Endothelial cell of umbilical vein (primary cell): ENCODE data around the gene CDCP1. TPM values are rescaled to one million over a fixed set of nuclear protein-coding genes. Genes with fewer than 3 reads are reported as not detected.

Source experiments
- BruUV-seq: library from RNA; stranded (reverse); fragments of 400-500 nt; replicated peaks from 2 replicates; lab custom pipeline; 2021; lab: Mats Ljungman, UMichigan
- CTCF ChIA-PET: fragments of 300-600, 350-600 bp; sonication (Branson Sonifier 250); formaldehyde crosslinking; loops from one replicate; lab custom pipeline; 2021; ENCODE audit warnings: antibody characterized with exemption, inconsistent platforms; lab: Charles Lee
- POLR2A ChIA-PET: fragments of 300-600, 350-600 bp; sonication (Branson Sonifier 250); formaldehyde crosslinking; loops from one replicate; lab custom pipeline; 2021; ENCODE audit warnings: antibody characterized with exemption, inconsistent platforms; lab: Charles Lee
- DNase-seq: peaks from one replicate; pipeline ENCODE4 v3.0.0-alpha.2; 2011; ENCODE audit warnings: low read depth, low spot score
- FAIRE-seq: peaks from 2 replicates; lab custom pipeline; 2011; peaks lifted over from hg19 to GRCh38; lab: Jason Lieb, UNC
- H2AFZ ChIP-seq: 2 replicates; pipeline ENCODE4 v1.6.0; 2012; ENCODE audit warnings: low read depth, low read length, control low read depth, inconsistent platforms
- H3K27ac ChIP-seq: 2 replicates; pipeline ENCODE4 v1.5.1; 2011; ENCODE audit warnings: low read depth, mild to moderate bottlenecking, control low read depth, low read length, moderate library complexity; ENCODE audit not compliant: insufficient read depth
- H3K27me3 ChIP-seq, 2 experiments: 2 replicates each; pipeline versions ENCODE4 v1.6.0 to v1.6.1; 2011; ENCODE audit warnings: low read length in 2 of 2, mixed read lengths in 1 of 2; ENCODE audit not compliant: control insufficient read depth in 2 of 2, insufficient read depth in 2 of 2
- H3K36me3 ChIP-seq, 2 experiments: 2 replicates in 1 of 2; 3 replicates in 1 of 2; pipeline ENCODE4 v1.5.1; 2011; ENCODE audit warnings: low read length in 2 of 2, mild to moderate bottlenecking in 1 of 2, moderate library complexity in 1 of 2; ENCODE audit not compliant: control insufficient read depth in 2 of 2, insufficient read depth in 2 of 2; ENCODE audit errors: extremely low read depth in 1 of 2
- H3K4me1 ChIP-seq: 3 replicates; pipeline ENCODE4 v1.5.1; 2011; ENCODE audit warnings: mild to moderate bottlenecking, low read length; ENCODE audit not compliant: control insufficient read depth, insufficient read depth; ENCODE audit errors: extremely low read depth
- H3K4me2 ChIP-seq: 2 replicates; pipeline ENCODE4 v1.6.1; 2011; ENCODE audit warnings: low read length, control low read depth, mixed read lengths; ENCODE audit not compliant: insufficient read depth
- H3K4me3 ChIP-seq, 3 experiments: fragments of 200-600 bp in 1 of 3; sonication (generic), shearing (Covaris generic) in 1 of 3; replicated peaks in 1 of 3; 2 replicates each; pipeline ENCODE4 v1.5.1; 2011 to 2016; ENCODE audit warnings: control low read depth in 3 of 3, low read length in 3 of 3, mild to moderate bottlenecking in 2 of 3, inconsistent platforms in 1 of 3, low read depth in 1 of 3, moderate library complexity in 1 of 3; ENCODE audit not compliant: insufficient read depth in 1 of 3
- H3K79me2 ChIP-seq: 2 replicates; pipeline ENCODE4 v1.6.0; 2012; ENCODE audit warnings: low read length, inconsistent platforms; ENCODE audit not compliant: control insufficient read depth, insufficient read depth
- H3K9ac ChIP-seq: replicated peaks from 2 replicates; pipeline ENCODE3; 2011; ENCODE audit warnings: low read length, control low read depth; ENCODE audit not compliant: insufficient read depth; ENCODE audit errors: extremely low read depth
- H3K9me1 ChIP-seq: replicated peaks from 3 replicates; pipeline ENCODE4 v1.6.0; 2011; ENCODE audit warnings: mild to moderate bottlenecking, low read length; ENCODE audit not compliant: control insufficient read depth, insufficient read depth; ENCODE audit errors: extremely low read depth
- H3K9me3 ChIP-seq: replicated peaks from 2 replicates; pipeline ENCODE4 v1.5.1; 2012; ENCODE audit warnings: low read length, inconsistent platforms; ENCODE audit not compliant: control insufficient read depth, insufficient read depth
- H4K20me1 ChIP-seq: replicated peaks from 2 replicates; pipeline ENCODE3; 2011; ENCODE audit warnings: mild to moderate bottlenecking, low read length; ENCODE audit not compliant: control insufficient read depth, insufficient read depth; ENCODE audit errors: extremely low read depth
- EZH2 ChIP-seq: IDR thresholded peaks from 2 replicates; pipeline ENCODE4 v1.6.1; 2012; ENCODE audit warnings: borderline replicate concordance, low read depth, mild to moderate bottlenecking, moderate library complexity, low read length, inconsistent platforms; ENCODE audit not compliant: severe bottlenecking
- FOS ChIP-seq: IDR thresholded peaks from 2 replicates; pipeline ENCODE4 v1.6.1; 2011; ENCODE audit warnings: mild to moderate bottlenecking, low read length, moderate library complexity, borderline replicate concordance; ENCODE audit not compliant: insufficient read depth
- GATA2 ChIP-seq: IDR thresholded peaks from 2 replicates; pipeline ENCODE4 v1.7.0; 2011; ENCODE audit warnings: low read depth, mild to moderate bottlenecking, moderate library complexity, mixed read lengths, low read length; ENCODE audit not compliant: insufficient read length, insufficient read depth
- JUN ChIP-seq: IDR thresholded peaks from 2 replicates; pipeline ENCODE4 v1.6.1; 2011; ENCODE audit warnings: borderline replicate concordance, low read depth; ENCODE audit not compliant: insufficient read length, insufficient read depth
- MAX ChIP-seq: IDR thresholded peaks from 2 replicates; pipeline ENCODE4 v1.6.1; 2011; ENCODE audit not compliant: insufficient read depth, insufficient read length
- MYC ChIP-seq: IDR thresholded peaks from one replicate; pipeline ENCODE4 v1.6.1; 2011; ENCODE audit warnings: mild to moderate bottlenecking, low read depth, low read length
- POLR2A ChIP-seq: IDR thresholded peaks from 2 replicates; pipeline ENCODE4 v1.6.1; 2012; ENCODE audit warnings: low read depth, mild to moderate bottlenecking, control low read depth, low read length
- POLR2AphosphoS5 ChIP-seq: IDR thresholded peaks from 2 replicates; pipeline ENCODE4 v1.6.1; 2012; ENCODE audit warnings: low read depth, mild to moderate bottlenecking, control low read depth, low read length, moderate library complexity; ENCODE audit not compliant: insufficient read depth
- dilution Hi-C: fragments of 300-500 bp; cut with MboI; formaldehyde crosslinking; loops from one replicate; pipeline ENCODE4 v1.15.0; 2019; ENCODE audit warnings: low sequenced_read_pairs; ENCODE audit not compliant: extremely low pct_ligation_motif_present
- intact Hi-C: fragments of 100-400 bp; cut with micrococcal nuclease; formaldehyde crosslinking; loops from one replicate; pipeline ENCODE4 v1.10.0; 2022
- polyA plus RNA-seq, 4 experiments: library from polyadenylated mRNA; depleted of rRNA in 3 of 4; stranded (reverse) in 3 of 4; unstranded in 1 of 4; fragments of >200 nt; gene quantifications; 2 replicates each; pipeline versions ENCODE4 v1.2.1 to v1.2.3, GENCODE V29; 2011 to 2012; ENCODE audit warnings: missing spikeins in 1 of 4
- total RNA-seq: library from RNA; stranded (reverse); gene quantifications from 2 replicates; pipeline ENCODE4 v1.2.3, GENCODE V29; 2021
- TF ChIP-seq, protein P1 (sequence below), 2 donors: IDR thresholded peaks; 1 replicate in 1 of 2; 2 replicates in 1 of 2; pipeline ENCODE4 v1.5.1; 2011; ENCODE audit warnings: low read length in 2 of 2, mild to moderate bottlenecking in 2 of 2, moderate library complexity in 2 of 2, control low read depth in 1 of 2, inconsistent platforms in 1 of 2, low read depth in 1 of 2; ENCODE audit not compliant: insufficient read depth in 1 of 2; ENCODE audit errors: extremely low read depth in 1 of 2

The CDCP1 gene
- total and polyA plus RNA-seq, 2 donors (not counting 3 experiments of a cell fraction or from before 2014, with no cell fraction given), result 0.01 to 0.22 TPM

GRCh38 chr3:45127130-45127822 lies 18.9 kb downstream of the CDCP1 start:
- H2AFZ ChIP-seq, result no peak overlapping the region
- no peaks in the 10 kb centered on the region for H3K79me2 ChIP-seq
- CTCF ChIA-PET, result interaction anchor here (0.8 kb wide), 1 partner anchor 9 kb away, joined by 3 read pairs; no protein-coding TSS in a partner anchor
- POLR2A ChIA-PET, result no interaction called here
- H3K4me1 ChIP-seq, result peaks cover 14% of the 10 kb centered on the region
- dilution Hi-C loops, result no loop called here
- no peaks in the 10 kb centered on the region for H3K9me1 ChIP-seq
- H3K27me3 ChIP-seq, result no peaks in the 10 kb centered on the region
- no peak overlapping the region for H3K27ac ChIP-seq
- H3K36me3 ChIP-seq, result no peaks in the 10 kb centered on the region
- no peaks in the 10 kb centered on the region for H4K20me1 ChIP-seq
- no peak for FAIRE-seq
- no peaks in the 10 kb centered on the region for H3K9me3 ChIP-seq
- intact Hi-C loops, result no loop called here
- H3K4me3 ChIP-seq, result no peak overlapping the region
- no TSS peak for BruUV-seq
- H3K9ac ChIP-seq, result no peak overlapping the region
- no peak for DNase-seq
- H3K4me2 ChIP-seq, result no peak overlapping the region
- no peak for TF ChIP-seq POLR2A
- TF ChIP-seq, protein P1, sequence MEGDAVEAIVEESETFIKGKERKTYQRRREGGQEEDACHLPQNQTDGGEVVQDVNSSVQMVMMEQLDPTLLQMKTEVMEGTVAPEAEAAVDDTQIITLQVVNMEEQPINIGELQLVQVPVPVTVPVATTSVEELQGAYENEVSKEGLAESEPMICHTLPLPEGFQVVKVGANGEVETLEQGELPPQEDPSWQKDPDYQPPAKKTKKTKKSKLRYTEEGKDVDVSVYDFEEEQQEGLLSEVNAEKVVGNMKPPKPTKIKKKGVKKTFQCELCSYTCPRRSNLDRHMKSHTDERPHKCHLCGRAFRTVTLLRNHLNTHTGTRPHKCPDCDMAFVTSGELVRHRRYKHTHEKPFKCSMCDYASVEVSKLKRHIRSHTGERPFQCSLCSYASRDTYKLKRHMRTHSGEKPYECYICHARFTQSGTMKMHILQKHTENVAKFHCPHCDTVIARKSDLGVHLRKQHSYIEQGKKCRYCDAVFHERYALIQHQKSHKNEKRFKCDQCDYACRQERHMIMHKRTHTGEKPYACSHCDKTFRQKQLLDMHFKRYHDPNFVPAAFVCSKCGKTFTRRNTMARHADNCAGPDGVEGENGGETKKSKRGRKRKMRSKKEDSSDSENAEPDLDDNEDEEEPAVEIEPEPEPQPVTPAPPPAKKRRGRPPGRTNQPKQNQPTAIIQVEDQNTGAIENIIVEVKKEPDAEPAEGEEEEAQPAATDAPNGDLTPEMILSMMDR (IDR thresholded peaks at IDR 0.05; ENCODE audit: extremely low read depth in 1 of 2, insufficient read depth in 1 of 2, low read depth in 1 of 2, low read length in 2 of 2), result no peak
- TF ChIP-seq MYC, result no peak
- TF ChIP-seq POLR2AphosphoS5, result no peak
- no peak for TF ChIP-seq GATA2
- no peak for TF ChIP-seq EZH2
- no peak for TF ChIP-seq FOS
- no peak for TF ChIP-seq JUN
- TF ChIP-seq MAX, result no peak
